ENCODE measurements around the gene PRSS35. TPM values are rescaled to one million over a fixed set of nuclear protein-coding genes. Genes with fewer than 3 reads are reported as not detected.
A peak's percentile ranks its signal among the peaks of the same experiment; 100 is the strongest.

The PRSS35 gene
- total RNA-seq, 1 experiment from 2014 or later: 85.0 TPM

GRCh38 chr6:83536034-83536646 lies 23.8 kb downstream of the PRSS35 start:
- peak; percentile 59 to 75 for DNase-seq
- ChIA-PET POLR2A (no interaction called here), CTCF (interaction anchor here (0.6 to 1.4 kb wide), 14 partner anchors 9 to 471 kb away, joined by 3 to 11 read pairs (median 4); partner anchors contain the start of genes DOP1A, PRSS35 and UBE3D)
- Mint-ChIP-seq H3K9me3 (ENCODE audit: unreplicated experiment) (no peaks in the 10 kb centered on the region), H3K4me1 (ENCODE audit: low read depth, unreplicated experiment) (peaks cover 16% of the 10 kb centered on the region), H3K4me3 (ENCODE audit: unreplicated experiment) (no peak overlapping the region), H3K27me3 (ENCODE audit: insufficient read depth, unreplicated experiment) (peaks cover 6% of the 10 kb centered on the region), H3K36me3 (ENCODE audit: insufficient read depth, unreplicated experiment) (no peaks in the 10 kb centered on the region), H3K27ac (ENCODE audit: unreplicated experiment) (no peak overlapping the region)
- peak; percentile 74 to 82 for TF ChIP-seq CTCF (IDR thresholded peaks at IDR 0.05; ENCODE audit: insufficient read depth in 1 of 2, low read depth in 1 of 2, low read length in 1 of 2, severe bottlenecking in 1 of 2, unreplicated experiment in 1 of 2)
- intact Hi-C loops (cut with micrococcal nuclease; ENCODE audit: unreplicated experiment): loop anchor here (1.0 to 5.0 kb wide), 4 partner anchors 57 to 469 kb away; partner anchors contain the start of genes DOP1A, PGM3, RWDD2A and UBE3D
- Histone ChIP-seq H3K4me1 (peaks cover 6% of the 10 kb centered on the region), H3K27me3 (replicated peaks; ENCODE audit: control insufficient read depth, insufficient read depth, low read length) (no peaks in the 10 kb centered on the region), H3K36me3 (ENCODE audit: control insufficient read depth, insufficient read depth, low read length) (no peaks in the 10 kb centered on the region), H3K9me3 (no peaks in the 10 kb centered on the region), H3K4me3 (ENCODE audit: low read depth, low read length) (no peak overlapping the region)
- BruUV-seq (replicated peaks): no TSS peak

- Mint-ChIP-seq H3K4me3 (ENCODE audit: unreplicated experiment) (no peak overlapping the region), H3K36me3 (ENCODE audit: insufficient read depth, unreplicated experiment) (no peaks in the 10 kb centered on the region), H3K27me3 (ENCODE audit: insufficient read depth, unreplicated experiment) (peaks cover 6% of the 10 kb centered on the region), H3K9me3 (ENCODE audit: unreplicated experiment) (no peaks in the 10 kb centered on the region), H3K27ac (ENCODE audit: unreplicated experiment) (no peak overlapping the region), H3K4me1 (ENCODE audit: low read depth, unreplicated experiment) (peaks cover 16% of the 10 kb centered on the region)
- Histone ChIP-seq H3K9me3 (no peaks in the 10 kb centered on the region), H3K36me3 (ENCODE audit: control insufficient read depth, insufficient read depth, low read length) (no peaks in the 10 kb centered on the region), H3K4me3 (ENCODE audit: low read depth, low read length) (no peak overlapping the region), H3K27me3 (replicated peaks; ENCODE audit: control insufficient read depth, insufficient read depth, low read length) (no peaks in the 10 kb centered on the region), H3K4me1 (peaks cover 6% of the 10 kb centered on the region)
- CTCF ChIA-PET: interaction anchor here (0.6 to 1.4 kb wide), 14 partner anchors 10 to 472 kb away, joined by 3 to 11 read pairs (median 4); partner anchors contain the start of genes DOP1A, PRSS35 and UBE3D
- BruUV-seq (replicated peaks): no TSS peak
- intact Hi-C loops (cut with micrococcal nuclease; ENCODE audit: unreplicated experiment): loop anchor here (1.0 to 5.0 kb wide), 4 partner anchors 56 to 470 kb away; partner anchors contain the start of genes DOP1A, PGM3, RWDD2A and UBE3D
- TF ChIP-seq CTCF (IDR thresholded peaks at IDR 0.05; ENCODE audit: insufficient read depth in 1 of 2, low read depth in 1 of 2, low read length in 1 of 2, severe bottlenecking in 1 of 2, unreplicated experiment in 1 of 2): no peak
- POLR2A ChIA-PET: no interaction called here
- no peak for DNase-seq
Observed at GRCh38 chr6:83536647-83537589, 24.6 kb downstream of the PRSS35 start.

- no peak overlapping the region for H3K4me3 ChIP-seq (ENCODE audit: low read depth, low read length)
- no peaks in the 10 kb centered on the region for H3K36me3 ChIP-seq (ENCODE audit: control insufficient read depth, insufficient read depth, low read length)
- no peak for TF ChIP-seq CTCF (IDR thresholded peaks at IDR 0.05; ENCODE audit: insufficient read depth in 1 of 2, low read depth in 1 of 2, low read length in 1 of 2, severe bottlenecking in 1 of 2, unreplicated experiment in 1 of 2)
- ChIA-PET POLR2A (no interaction called here), CTCF (no interaction called here)
- H3K9me3 ChIP-seq: no peaks in the 10 kb centered on the region
- Mint-ChIP-seq H3K9me3 (ENCODE audit: unreplicated experiment) (no peaks in the 10 kb centered on the region), H3K4me1 (ENCODE audit: low read depth, unreplicated experiment) (peaks cover 16% of the 10 kb centered on the region), H3K36me3 (ENCODE audit: insufficient read depth, unreplicated experiment) (no peaks in the 10 kb centered on the region), H3K4me3 (ENCODE audit: unreplicated experiment) (no peak overlapping the region), H3K27me3 (ENCODE audit: insufficient read depth, unreplicated experiment) (peaks cover 10% of the 10 kb centered on the region), H3K27ac (ENCODE audit: unreplicated experiment) (no peak overlapping the region)
- no TSS peak for BruUV-seq (replicated peaks)
- no peaks in the 10 kb centered on the region for H3K27me3 ChIP-seq (replicated peaks; ENCODE audit: control insufficient read depth, insufficient read depth, low read length)
- peaks cover 6% of the 10 kb centered on the region for H3K4me1 ChIP-seq
- DNase-seq: no peak
- intact Hi-C loops (cut with micrococcal nuclease; ENCODE audit: unreplicated experiment): loop anchor here (5.0 kb wide), 2 partner anchors 317 to 472 kb away; partner anchors contain the start of genes DOP1A and UBE3D
Observed at GRCh38 chr6:83539678-83540077, 27.3 kb downstream of the PRSS35 start.

Data from Caco-2 (cell line).